IMR-90 (cell line): Measurements from ENCODE around the gene FRAS1. TPM values are rescaled to one million over a fixed set of nuclear protein-coding genes. Genes with fewer than 3 reads are reported as not detected.

Experiments
- CEBPB ChIP-seq: IDR thresholded peaks from 2 replicates; pipeline ENCODE4 v1.6.1; 2012; ENCODE audit warnings: low read depth, low read length, improper control_type of control experiment
- MXI1 ChIP-seq: IDR thresholded peaks from 2 replicates; pipeline ENCODE4 v1.6.1; 2012; ENCODE audit warnings: low read depth, mild to moderate bottlenecking, low read length, moderate library complexity, borderline replicate concordance
- SMC3 ChIP-seq: fragments of 150-350 bp; IDR thresholded peaks from 2 replicates; pipeline ENCODE4 v1.6.1; 2016; ENCODE audit warnings: low read depth, mild to moderate bottlenecking, antibody characterized with exemption, low read length, moderate library complexity
- polyA plus RNA-seq, 3 experiments: library from polyadenylated mRNA; depleted of rRNA; stranded (reverse); fragments of >200 nt; gene quantifications; 2 replicates each; pipeline ENCODE4 v1.2.3, GENCODE V29; 2012; ENCODE audit warnings: low replicate concordance in 1 of 3
- total RNA-seq: library from RNA; depleted of rRNA; stranded (reverse); fragments of >200 nt; gene quantifications from 2 replicates; pipeline ENCODE4 v1.2.3, GENCODE V29; 2012
- TF ChIP-seq, protein P1 (sequence below): fragments of 150-350 bp; IDR thresholded peaks from 2 replicates; pipeline ENCODE4 v1.6.1; 2016; ENCODE audit warnings: low read depth, mild to moderate bottlenecking, low read length, moderate library complexity, borderline replicate concordance

The FRAS1 gene
- total and polyA plus RNA-seq, 2 of the 4 experiments (the other 2 are of a cell fraction), result under 0.01 to 0.03 TPM

- TF ChIP-seq, protein P1, sequence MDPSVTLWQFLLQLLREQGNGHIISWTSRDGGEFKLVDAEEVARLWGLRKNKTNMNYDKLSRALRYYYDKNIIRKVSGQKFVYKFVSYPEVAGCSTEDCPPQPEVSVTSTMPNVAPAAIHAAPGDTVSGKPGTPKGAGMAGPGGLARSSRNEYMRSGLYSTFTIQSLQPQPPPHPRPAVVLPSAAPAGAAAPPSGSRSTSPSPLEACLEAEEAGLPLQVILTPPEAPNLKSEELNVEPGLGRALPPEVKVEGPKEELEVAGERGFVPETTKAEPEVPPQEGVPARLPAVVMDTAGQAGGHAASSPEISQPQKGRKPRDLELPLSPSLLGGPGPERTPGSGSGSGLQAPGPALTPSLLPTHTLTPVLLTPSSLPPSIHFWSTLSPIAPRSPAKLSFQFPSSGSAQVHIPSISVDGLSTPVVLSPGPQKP, result no peak
- TF ChIP-seq SMC3 (no peak), CEBPB (no peak), MXI1 (no peak)
Observed at GRCh38 chr4:78337244-78338020, 280.3 kb downstream of the FRAS1 start (continued).
